K562 (cell line): ENCODE measurements around the gene TULP3. TPM values are rescaled to one million over a fixed set of nuclear protein-coding genes. Genes with fewer than 3 reads are reported as not detected.

Experiments used
- ARNT ChIP-seq, 2 experiments: fragments of 450-650 bp; IDR thresholded peaks; 2 replicates each; pipeline ENCODE4 v1.6.1; 2016; ENCODE audit warnings: mild to moderate bottlenecking in 1 of 2
- ATF6 ChIP-seq: sonication (generic); formaldehyde crosslinking; IDR thresholded peaks from 2 replicates; pipeline ENCODE4 v1.4.0; 2020; ENCODE audit warnings: mild to moderate bottlenecking, missing genetic modification reagents
- BCOR ChIP-seq: fragments of 450-650 bp; IDR thresholded peaks from 2 replicates; pipeline ENCODE4 v1.6.1; 2016
- BHLHE40 ChIP-seq: IDR thresholded peaks from 2 replicates; pipeline ENCODE4 v1.6.1; 2011; ENCODE audit warnings: low read length, improper control_type of control experiment
- CCNT2 ChIP-seq: IDR thresholded peaks from 2 replicates; pipeline ENCODE4 v1.6.1; 2011; ENCODE audit warnings: borderline replicate concordance, low read depth, mild to moderate bottlenecking, moderate library complexity, mixed read lengths, low read length; ENCODE audit not compliant: insufficient read length; ENCODE audit errors: extremely low read depth
- CHD2 ChIP-seq: IDR thresholded peaks from 2 replicates; pipeline ENCODE4 v1.6.1; 2011; ENCODE audit warnings: low read depth, low read length
- HMGN3 ChIP-seq: IDR thresholded peaks from 2 replicates; pipeline ENCODE4 v1.6.1; 2011; ENCODE audit warnings: borderline replicate concordance, low read depth, mild to moderate bottlenecking, mixed read lengths, low read length; ENCODE audit not compliant: insufficient read length; ENCODE audit errors: extremely low read depth
- MBD2 ChIP-seq: sonication (generic); IDR thresholded peaks from 2 replicates; pipeline ENCODE4 v1.6.1; 2016; ENCODE audit warnings: low read depth, borderline replicate concordance
- MECOM ChIP-seq: fragments of 250-450 bp; sonication (Bioruptor Pico); IDR thresholded peaks from 2 replicates; pipeline ENCODE4 v1.8.0; 2022; ENCODE audit warnings: inconsistent platforms
- NCOA1 ChIP-seq: fragments of 450-650 bp; IDR thresholded peaks from 2 replicates; pipeline ENCODE4 v1.6.1; 2016; ENCODE audit warnings: low read depth
- NR4A1 ChIP-seq, 2 experiments: fragments of 250-450 bp in 1 of 2; fragments of 450-650 bp in 1 of 2; sonication (Bioruptor Pico) in 1 of 2; IDR thresholded peaks; 2 replicates each; pipeline versions ENCODE4 v1.4.0 to v1.6.1; 2016 to 2020; ENCODE audit warnings: mild to moderate bottlenecking in 2 of 2, missing compliant biosample characterization in 1 of 2, missing genetic modification characterization in 1 of 2, moderate library complexity in 1 of 2
- RBM25 ChIP-seq: fragments of 200-400 bp; formaldehyde crosslinking; IDR thresholded peaks from 2 replicates; pipeline ENCODE4 v1.6.1; 2018; ENCODE audit warnings: low read length, low read depth, moderate library complexity; ENCODE audit not compliant: severe bottlenecking
- SP1 ChIP-seq: sonication (generic); formaldehyde crosslinking; IDR thresholded peaks from 2 replicates; pipeline ENCODE4 v1.8.1; 2022; ENCODE audit warnings: mild to moderate bottlenecking, missing genetic modification reagents
- SREBF1 ChIP-seq: fragments of 150-350 bp; IDR thresholded peaks from 2 replicates; pipeline ENCODE4 v1.6.1; 2014; ENCODE audit warnings: antibody characterized with exemption, low read depth, low read length, borderline replicate concordance
- ZNF282 ChIP-seq: sonication (generic); formaldehyde crosslinking; IDR thresholded peaks from 2 replicates; pipeline ENCODE4 v1.8.1; 2023; ENCODE audit warnings: missing genetic modification reagents
- ZNF766 ChIP-seq: fragments of 200-800 bp; sonication (Bioruptor generic); conservative IDR thresholded peaks from 2 replicates; pipeline ENCODE4 v1.6.1; 2016; ENCODE audit warnings: missing genetic modification characterization, missing compliant biosample characterization
- polyA plus RNA-seq, 8 experiments: library from polyadenylated mRNA; depleted of rRNA in 4 of 8; stranded (reverse) in 5 of 8; unstranded in 3 of 8; fragments of >200 nt; fragmentation: Nextera tagmentation in 2 of 8; fragmentation: Illumina TruSeq in 1 of 8; extraction: Ambion mirVana in 2 of 8; extraction: Trizol in 1 of 8; gene quantifications; 2 replicates each; pipeline versions ENCODE4 v1.2.1 to v1.2.3, GENCODE V29; 2011 to 2014; ENCODE audit warnings: inconsistent platforms in 1 of 8, missing spikeins in 1 of 8
- total RNA-seq, 7 experiments: library from RNA; depleted of rRNA in 6 of 7; stranded (reverse); fragments of >200 nt in 6 of 7; fragmentation: Illumina TruSeq in 2 of 7; extraction: Trizol in 2 of 7; gene quantifications; 2 replicates each; pipeline versions ENCODE4 v1.2.1 to v1.2.3, GENCODE V29; 2011 to 2021; ENCODE audit warnings: low replicate concordance in 1 of 7
- TF ChIP-seq, protein P1 (sequence below): sonication (generic); formaldehyde crosslinking; IDR thresholded peaks from 2 replicates; pipeline ENCODE4 v1.8.0; 2023; ENCODE audit warnings: mild to moderate bottlenecking, missing genetic modification reagents
- TF ChIP-seq, protein P2 (sequence below): fragments of 250-450 bp; sonication (Bioruptor Pico); IDR thresholded peaks from 2 replicates; pipeline ENCODE4 v1.8.0; 2021; ENCODE audit warnings: moderate library complexity, mild to moderate bottlenecking, inconsistent platforms

TULP3 gene
- total and polyA plus RNA-seq, 9 of the 15 experiments (the other 6 are each of a cell fraction or from before 2014, with no cell fraction given), result 3.6 to 13.3 (median 7.3) TPM

- TF ChIP-seq CCNT2 (peak; percentile 57), HMGN3 (peak; percentile 58), SP1 (CRISPR knock-in tag) (no peak), MBD2 (peak; percentile 95), NR4A1 (CRISPR knock-in tag; IDR thresholded peaks at IDR 0.05) (no peak), NR4A1 (tag; IDR thresholded peaks at IDR 0.05) (no peak), MECOM (CRISPR knock-in tag) (no peak), BHLHE40 (no peak), ATF6 (CRISPR knock-in tag) (0 out of 2 replicates have a peak, but pooled peaks have one; percentile 46), SREBF1 (0 out of 2 replicates have a peak, but pooled peaks have one; percentile 65), ZNF282 (CRISPR knock-in tag) (no peak), CHD2 (peak; percentile 77), NCOA1 (no peak), ARNT (IDR thresholded peaks at IDR 0.05) (no peak), BCOR (no peak), RBM25 (peak; percentile 99), ZNF766 (CRISPR knock-in tag) (no peak)
- TF ChIP-seq, protein P1, sequence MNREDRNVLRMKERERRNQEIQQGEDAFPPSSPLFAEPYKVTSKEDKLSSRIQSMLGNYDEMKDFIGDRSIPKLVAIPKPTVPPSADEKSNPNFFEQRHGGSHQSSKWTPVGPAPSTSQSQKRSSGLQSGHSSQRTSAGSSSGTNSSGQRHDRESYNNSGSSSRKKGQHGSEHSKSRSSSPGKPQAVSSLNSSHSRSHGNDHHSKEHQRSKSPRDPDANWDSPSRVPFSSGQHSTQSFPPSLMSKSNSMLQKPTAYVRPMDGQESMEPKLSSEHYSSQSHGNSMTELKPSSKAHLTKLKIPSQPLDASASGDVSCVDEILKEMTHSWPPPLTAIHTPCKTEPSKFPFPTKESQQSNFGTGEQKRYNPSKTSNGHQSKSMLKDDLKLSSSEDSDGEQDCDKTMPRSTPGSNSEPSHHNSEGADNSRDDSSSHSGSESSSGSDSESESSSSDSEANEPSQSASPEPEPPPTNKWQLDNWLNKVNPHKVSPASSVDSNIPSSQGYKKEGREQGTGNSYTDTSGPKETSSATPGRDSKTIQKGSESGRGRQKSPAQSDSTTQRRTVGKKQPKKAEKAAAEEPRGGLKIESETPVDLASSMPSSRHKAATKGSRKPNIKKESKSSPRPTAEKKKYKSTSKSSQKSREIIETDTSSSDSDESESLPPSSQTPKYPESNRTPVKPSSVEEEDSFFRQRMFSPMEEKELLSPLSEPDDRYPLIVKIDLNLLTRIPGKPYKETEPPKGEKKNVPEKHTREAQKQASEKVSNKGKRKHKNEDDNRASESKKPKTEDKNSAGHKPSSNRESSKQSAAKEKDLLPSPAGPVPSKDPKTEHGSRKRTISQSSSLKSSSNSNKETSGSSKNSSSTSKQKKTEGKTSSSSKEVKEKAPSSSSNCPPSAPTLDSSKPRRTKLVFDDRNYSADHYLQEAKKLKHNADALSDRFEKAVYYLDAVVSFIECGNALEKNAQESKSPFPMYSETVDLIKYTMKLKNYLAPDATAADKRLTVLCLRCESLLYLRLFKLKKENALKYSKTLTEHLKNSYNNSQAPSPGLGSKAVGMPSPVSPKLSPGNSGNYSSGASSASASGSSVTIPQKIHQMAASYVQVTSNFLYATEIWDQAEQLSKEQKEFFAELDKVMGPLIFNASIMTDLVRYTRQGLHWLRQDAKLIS (CRISPR knock-in tag), result no peak
- TF ChIP-seq, protein P2, sequence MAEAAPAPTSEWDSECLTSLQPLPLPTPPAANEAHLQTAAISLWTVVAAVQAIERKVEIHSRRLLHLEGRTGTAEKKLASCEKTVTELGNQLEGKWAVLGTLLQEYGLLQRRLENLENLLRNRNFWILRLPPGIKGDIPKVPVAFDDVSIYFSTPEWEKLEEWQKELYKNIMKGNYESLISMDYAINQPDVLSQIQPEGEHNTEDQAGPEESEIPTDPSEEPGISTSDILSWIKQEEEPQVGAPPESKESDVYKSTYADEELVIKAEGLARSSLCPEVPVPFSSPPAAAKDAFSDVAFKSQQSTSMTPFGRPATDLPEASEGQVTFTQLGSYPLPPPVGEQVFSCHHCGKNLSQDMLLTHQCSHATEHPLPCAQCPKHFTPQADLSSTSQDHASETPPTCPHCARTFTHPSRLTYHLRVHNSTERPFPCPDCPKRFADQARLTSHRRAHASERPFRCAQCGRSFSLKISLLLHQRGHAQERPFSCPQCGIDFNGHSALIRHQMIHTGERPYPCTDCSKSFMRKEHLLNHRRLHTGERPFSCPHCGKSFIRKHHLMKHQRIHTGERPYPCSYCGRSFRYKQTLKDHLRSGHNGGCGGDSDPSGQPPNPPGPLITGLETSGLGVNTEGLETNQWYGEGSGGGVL, result no peak
Measured at GRCh38 chr12:2890388-2891239, at the start of gene TULP3 (continued).
